ENCODE data around the gene TMEM50B. TPM values are rescaled to one million over a fixed set of nuclear protein-coding genes. Genes with fewer than 3 reads are reported as not detected.

TMEM50B gene
- total RNA-seq, 1 experiment from 2014 or later: 18.9 TPM

DNA sequence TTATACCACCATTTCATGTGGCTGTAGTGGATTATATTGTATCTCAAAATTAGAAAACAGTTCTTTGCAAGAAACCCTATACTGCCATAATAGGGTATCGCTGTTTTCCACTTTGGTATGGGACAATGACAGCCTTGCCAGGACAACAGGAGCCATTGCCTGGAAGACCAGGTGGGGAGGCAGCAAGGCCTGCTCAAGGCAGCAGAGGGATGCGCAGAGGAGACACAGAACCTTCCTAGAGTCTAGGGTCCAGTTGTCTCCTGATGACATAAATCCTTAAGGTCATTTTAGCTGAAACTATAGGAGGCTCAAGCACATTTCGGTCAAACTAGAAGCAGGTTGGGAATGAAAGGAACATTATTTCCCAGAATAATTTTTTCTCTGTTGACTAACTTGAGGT lies 48.9 kb downstream of the TMEM50B start:
- intact Hi-C loops (cut with micrococcal nuclease; ENCODE audit: unreplicated experiment): no loop called here
- H3K9me3 ChIP-seq (ENCODE audit: low read depth, low read length, poor library complexity, severe bottlenecking): no peaks in the 10 kb centered on the region
- no peak overlapping the region for H3K27ac ChIP-seq (ENCODE audit: low read depth, low read length, poor library complexity, severe bottlenecking)
- ChIA-PET CTCF (no interaction called here), POLR2A (ENCODE audit: low non-redundant PET) (interaction anchor here (0.6 kb wide), 1 partner anchor 13 kb away, joined by 3 read pairs; no protein-coding TSS in a partner anchor)
- DNase-seq (ENCODE audit: low spot score): no peak
- TF ChIP-seq EZH2 (IDR thresholded peaks at IDR 0.05; ENCODE audit: borderline replicate concordance, low read depth, low read length, poor library complexity, severe bottlenecking): no peak
- TF ChIP-seq, protein P1, sequence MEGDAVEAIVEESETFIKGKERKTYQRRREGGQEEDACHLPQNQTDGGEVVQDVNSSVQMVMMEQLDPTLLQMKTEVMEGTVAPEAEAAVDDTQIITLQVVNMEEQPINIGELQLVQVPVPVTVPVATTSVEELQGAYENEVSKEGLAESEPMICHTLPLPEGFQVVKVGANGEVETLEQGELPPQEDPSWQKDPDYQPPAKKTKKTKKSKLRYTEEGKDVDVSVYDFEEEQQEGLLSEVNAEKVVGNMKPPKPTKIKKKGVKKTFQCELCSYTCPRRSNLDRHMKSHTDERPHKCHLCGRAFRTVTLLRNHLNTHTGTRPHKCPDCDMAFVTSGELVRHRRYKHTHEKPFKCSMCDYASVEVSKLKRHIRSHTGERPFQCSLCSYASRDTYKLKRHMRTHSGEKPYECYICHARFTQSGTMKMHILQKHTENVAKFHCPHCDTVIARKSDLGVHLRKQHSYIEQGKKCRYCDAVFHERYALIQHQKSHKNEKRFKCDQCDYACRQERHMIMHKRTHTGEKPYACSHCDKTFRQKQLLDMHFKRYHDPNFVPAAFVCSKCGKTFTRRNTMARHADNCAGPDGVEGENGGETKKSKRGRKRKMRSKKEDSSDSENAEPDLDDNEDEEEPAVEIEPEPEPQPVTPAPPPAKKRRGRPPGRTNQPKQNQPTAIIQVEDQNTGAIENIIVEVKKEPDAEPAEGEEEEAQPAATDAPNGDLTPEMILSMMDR (conservative IDR thresholded peaks at IDR 0.05; ENCODE audit: low read depth, low read length): no peak
- H3K4me1 ChIP-seq (ENCODE audit: insufficient read depth, low read length, poor library complexity, severe bottlenecking): no peaks in the 10 kb centered on the region
- peaks cover 53% of the 10 kb centered on the region for H3K36me3 ChIP-seq (ENCODE audit: insufficient read depth, low read length, poor library complexity, severe bottlenecking)
- H3K27me3 ChIP-seq (replicated peaks; ENCODE audit: insufficient read depth, low read depth, low read length, poor library complexity): no peaks in the 10 kb centered on the region
- no peak overlapping the region for H3K4me3 ChIP-seq (ENCODE audit: low read depth, low read length, poor library complexity, severe bottlenecking)
- BruUV-seq (replicated peaks): no TSS peak

DNA sequence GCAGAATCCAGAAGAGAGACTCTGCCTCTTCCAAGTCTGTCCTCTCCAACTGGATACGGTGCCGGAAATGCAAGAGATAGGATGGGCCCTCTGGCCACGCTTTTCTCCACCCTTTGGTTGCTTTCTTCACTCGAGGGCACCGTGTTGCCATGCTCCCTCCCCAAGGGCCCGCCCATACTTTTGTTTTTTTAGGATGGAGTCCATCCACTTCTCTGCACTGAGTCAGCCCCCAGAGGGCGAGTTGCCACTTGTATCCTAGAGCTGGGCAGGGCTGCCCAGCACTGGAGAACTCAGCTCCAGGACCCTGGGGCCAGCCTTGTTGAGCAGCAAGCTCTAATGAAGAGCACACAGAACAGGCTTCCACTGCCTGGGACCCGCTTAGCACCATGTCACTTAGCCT lies 51.1 kb downstream of the TMEM50B start:
- Histone ChIP-seq H3K27ac (ENCODE audit: low read depth, low read length, poor library complexity, severe bottlenecking) (no peak overlapping the region), H3K4me3 (ENCODE audit: low read depth, low read length, poor library complexity, severe bottlenecking) (no peak overlapping the region), H3K9me3 (ENCODE audit: low read depth, low read length, poor library complexity, severe bottlenecking) (no peaks in the 10 kb centered on the region), H3K4me1 (ENCODE audit: insufficient read depth, low read length, poor library complexity, severe bottlenecking) (no peaks in the 10 kb centered on the region), H3K27me3 (replicated peaks; ENCODE audit: insufficient read depth, low read depth, low read length, poor library complexity) (no peaks in the 10 kb centered on the region), H3K36me3 (ENCODE audit: insufficient read depth, low read length, poor library complexity, severe bottlenecking) (peaks cover 46% of the 10 kb centered on the region)
- TF ChIP-seq, protein P1 (conservative IDR thresholded peaks at IDR 0.05; ENCODE audit: low read depth, low read length): no peak
- no peak for TF ChIP-seq EZH2 (IDR thresholded peaks at IDR 0.05; ENCODE audit: borderline replicate concordance, low read depth, low read length, poor library complexity, severe bottlenecking)
- no TSS peak for BruUV-seq (replicated peaks)
- DNase-seq (ENCODE audit: low spot score): no peak
- intact Hi-C loops (cut with micrococcal nuclease; ENCODE audit: unreplicated experiment): no loop called here
- CTCF ChIA-PET: no interaction called here
- POLR2A ChIA-PET (ENCODE audit: low non-redundant PET): no interaction called here

DNA sequence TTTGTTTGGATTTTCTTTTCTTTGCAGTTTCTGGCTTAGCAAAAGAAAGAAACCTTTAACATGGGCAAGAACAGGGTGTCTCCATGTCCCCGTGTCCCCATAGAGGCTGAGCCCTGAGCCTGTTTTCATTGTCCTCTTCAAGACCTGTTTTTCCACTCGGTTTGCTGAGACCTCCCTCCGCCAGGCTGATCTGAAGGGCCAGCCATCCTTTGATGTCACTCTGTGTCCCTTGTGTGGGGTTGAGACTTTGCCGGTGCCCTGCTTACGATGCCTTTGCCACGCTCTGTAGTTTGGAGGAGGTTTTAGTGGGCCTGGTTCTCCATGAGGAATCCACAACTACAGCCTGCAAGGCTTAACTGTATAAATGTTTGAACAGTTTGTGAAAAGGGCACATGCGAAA lies 52.7 kb downstream of the TMEM50B start:
- DNase-seq (ENCODE audit: low spot score): no peak
- intact Hi-C loops (cut with micrococcal nuclease; ENCODE audit: unreplicated experiment): no loop called here
- Histone ChIP-seq H3K27me3 (replicated peaks; ENCODE audit: insufficient read depth, low read depth, low read length, poor library complexity) (no peaks in the 10 kb centered on the region), H3K9me3 (ENCODE audit: low read depth, low read length, poor library complexity, severe bottlenecking) (no peaks in the 10 kb centered on the region), H3K4me3 (ENCODE audit: low read depth, low read length, poor library complexity, severe bottlenecking) (no peak overlapping the region), H3K27ac (ENCODE audit: low read depth, low read length, poor library complexity, severe bottlenecking) (no peak overlapping the region), H3K4me1 (ENCODE audit: insufficient read depth, low read length, poor library complexity, severe bottlenecking) (no peaks in the 10 kb centered on the region), H3K36me3 (ENCODE audit: insufficient read depth, low read length, poor library complexity, severe bottlenecking) (peaks cover 33% of the 10 kb centered on the region)
- ChIA-PET CTCF (no interaction called here), POLR2A (ENCODE audit: low non-redundant PET) (no interaction called here)
- BruUV-seq (replicated peaks): no TSS peak
- TF ChIP-seq, protein P1 (conservative IDR thresholded peaks at IDR 0.05; ENCODE audit: low read depth, low read length): no peak
- TF ChIP-seq EZH2 (IDR thresholded peaks at IDR 0.05; ENCODE audit: borderline replicate concordance, low read depth, low read length, poor library complexity, severe bottlenecking): no peak

Data from A673 (cell line).